GM12873 (cell line): ENCODE measurements around the gene FRY.

Experiments
- TF ChIP-seq, protein P1 (sequence below): IDR thresholded peaks from 2 replicates; pipeline ENCODE4 v1.5.1; 2012; ENCODE audit warnings: low read depth, mild to moderate bottlenecking, moderate library complexity, low read length, control low read depth; ENCODE audit not compliant: insufficient read depth; ENCODE audit errors: missing control alignments

Gene FRY

DNA sequence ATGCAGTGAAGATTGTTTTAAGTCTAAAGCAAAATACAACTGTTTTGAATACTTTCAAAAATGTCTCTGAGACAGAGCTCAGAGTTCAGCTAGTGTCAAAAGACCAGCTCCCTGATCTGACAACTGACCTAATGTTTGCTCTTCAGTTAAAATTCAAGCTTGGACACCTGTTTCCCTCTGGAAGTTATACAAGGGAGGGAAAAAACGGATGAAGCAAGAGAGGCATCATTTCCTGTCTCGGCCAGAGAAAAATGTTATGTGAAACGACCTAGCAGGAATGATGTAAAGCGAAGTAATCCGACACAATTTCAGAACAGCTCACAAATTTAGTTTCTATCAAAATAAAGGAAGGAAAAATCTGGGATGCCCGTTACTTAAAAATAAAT, 224.1 kb downstream of the FRY start:
- TF ChIP-seq, protein P1, sequence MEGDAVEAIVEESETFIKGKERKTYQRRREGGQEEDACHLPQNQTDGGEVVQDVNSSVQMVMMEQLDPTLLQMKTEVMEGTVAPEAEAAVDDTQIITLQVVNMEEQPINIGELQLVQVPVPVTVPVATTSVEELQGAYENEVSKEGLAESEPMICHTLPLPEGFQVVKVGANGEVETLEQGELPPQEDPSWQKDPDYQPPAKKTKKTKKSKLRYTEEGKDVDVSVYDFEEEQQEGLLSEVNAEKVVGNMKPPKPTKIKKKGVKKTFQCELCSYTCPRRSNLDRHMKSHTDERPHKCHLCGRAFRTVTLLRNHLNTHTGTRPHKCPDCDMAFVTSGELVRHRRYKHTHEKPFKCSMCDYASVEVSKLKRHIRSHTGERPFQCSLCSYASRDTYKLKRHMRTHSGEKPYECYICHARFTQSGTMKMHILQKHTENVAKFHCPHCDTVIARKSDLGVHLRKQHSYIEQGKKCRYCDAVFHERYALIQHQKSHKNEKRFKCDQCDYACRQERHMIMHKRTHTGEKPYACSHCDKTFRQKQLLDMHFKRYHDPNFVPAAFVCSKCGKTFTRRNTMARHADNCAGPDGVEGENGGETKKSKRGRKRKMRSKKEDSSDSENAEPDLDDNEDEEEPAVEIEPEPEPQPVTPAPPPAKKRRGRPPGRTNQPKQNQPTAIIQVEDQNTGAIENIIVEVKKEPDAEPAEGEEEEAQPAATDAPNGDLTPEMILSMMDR = no peak

DNA sequence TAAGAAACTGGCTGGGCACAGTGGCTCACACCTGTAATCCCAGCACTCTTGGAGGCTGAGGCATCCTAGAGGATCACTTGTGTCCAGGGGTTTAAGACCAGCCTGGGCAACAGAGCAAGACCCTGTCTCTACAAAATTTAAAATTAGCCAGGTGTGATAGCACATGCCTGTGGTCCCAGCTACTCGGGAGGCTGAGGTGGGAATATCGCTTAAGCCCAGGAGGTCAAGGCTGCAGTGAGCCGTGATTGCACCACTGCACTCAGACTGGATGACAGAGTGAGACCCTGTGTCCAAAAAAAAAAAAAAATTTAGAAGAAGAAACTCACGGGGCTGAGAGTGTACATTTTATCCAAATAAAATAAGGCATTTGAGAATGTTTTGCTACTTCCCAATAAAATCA, 224.7 kb downstream of the FRY start:
- TF ChIP-seq, protein P1 = no peak

DNA sequence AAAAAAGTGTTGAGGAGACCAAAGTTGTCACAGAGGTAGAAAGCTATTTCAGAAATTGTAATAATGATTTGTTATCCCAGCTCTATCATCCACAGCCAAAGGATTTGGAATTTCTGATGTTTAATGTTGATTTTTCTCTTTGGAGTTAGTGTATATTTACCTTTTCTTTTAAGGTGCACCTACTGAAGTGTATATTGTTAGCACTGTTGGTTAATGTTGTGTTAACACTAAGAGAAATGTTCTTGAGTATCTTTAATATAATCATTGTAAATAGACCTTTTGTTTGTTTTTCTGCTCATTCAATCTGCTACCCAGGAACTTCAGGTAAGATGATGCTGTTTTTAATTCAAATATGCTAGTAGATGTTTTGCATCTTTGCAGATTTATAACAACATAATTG, 226.1 kb downstream of the FRY start:
- TF ChIP-seq, protein P1 = no peak

DNA sequence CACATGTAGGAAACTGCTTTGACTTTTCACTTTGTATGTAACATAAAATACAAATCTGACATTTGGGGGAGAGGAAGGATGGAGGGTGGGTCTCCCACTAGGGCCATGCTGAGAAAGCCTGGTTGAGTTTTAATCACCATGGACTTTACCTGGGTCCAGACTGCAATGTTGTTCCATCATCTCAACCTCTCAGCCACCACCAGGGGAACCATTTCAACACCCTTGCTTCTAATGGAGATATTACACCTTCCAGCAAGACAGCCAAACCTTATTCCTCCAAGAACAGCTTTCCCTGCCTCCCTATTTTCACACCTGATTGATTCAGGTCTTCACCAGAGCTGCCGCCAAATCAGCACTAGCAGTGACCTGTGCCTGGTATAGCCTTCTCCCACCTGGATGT, 227.5 kb downstream of the FRY start:
- TF ChIP-seq, protein P1 = peak; percentile 29

DNA sequence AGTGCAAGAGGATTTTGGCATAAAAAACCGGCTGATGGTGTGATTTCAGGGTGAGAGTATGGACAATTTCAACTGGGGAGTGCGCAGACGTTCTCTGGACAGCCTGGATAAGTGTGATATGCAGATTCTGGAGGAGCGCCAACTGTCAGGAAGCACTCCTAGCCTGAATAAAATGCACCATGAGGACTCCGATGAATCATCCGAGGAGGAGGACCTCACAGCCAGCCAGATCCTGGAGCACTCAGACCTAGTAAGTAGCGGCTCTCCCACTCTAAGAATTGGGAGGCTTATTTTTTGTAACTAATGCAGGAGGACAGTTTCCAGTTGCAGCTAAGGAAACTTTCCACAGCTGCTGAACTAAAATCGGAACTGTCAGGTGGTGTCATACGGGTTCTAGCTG, 230.0 kb downstream of the FRY start:
- TF ChIP-seq, protein P1 = no peak

DNA sequence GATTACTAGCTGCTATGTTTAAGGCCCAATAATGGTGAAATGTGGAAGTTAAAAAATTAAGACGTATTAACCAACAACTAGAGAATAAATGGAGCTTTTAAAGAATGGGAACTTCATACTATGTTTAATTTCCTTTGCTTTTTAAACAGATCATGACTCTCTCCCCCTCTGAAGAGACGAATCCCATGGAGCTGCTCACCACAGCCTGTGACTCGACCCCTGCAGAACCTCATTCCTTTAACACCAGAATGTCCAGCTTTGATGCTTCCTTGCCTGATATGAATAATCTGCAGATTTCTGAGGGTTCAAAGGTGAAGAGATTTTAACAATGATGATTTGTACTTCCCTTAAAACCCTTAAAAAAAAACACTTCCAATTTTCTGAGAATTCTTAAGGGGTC, 230.6 kb downstream of the FRY start:
- TF ChIP-seq, protein P1 = no peak

DNA sequence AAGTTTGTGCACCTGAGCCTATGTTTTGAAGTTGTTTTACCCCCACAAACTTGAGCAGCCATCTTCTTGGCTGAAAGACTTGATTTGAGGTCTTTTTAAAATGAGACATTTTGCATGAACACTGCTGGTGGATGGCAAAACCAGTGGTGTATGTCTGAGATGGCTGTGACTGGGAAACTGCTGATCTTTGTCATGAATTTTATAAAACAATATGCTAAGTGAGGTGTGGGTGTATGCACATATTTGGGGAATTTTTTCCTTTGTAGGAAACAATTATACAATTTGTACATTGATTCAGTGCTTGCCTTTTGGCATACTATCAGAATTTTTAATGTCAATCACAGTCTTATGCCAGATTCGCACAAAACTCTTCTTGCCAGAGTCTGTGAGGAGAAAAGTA, 231.0 kb downstream of the FRY start:
- TF ChIP-seq, protein P1 = no peak
